GM12801 (cell line): ENCODE data around the gene CRIP1.

Source experiments
- TF ChIP-seq, protein P1 (sequence below): IDR thresholded peaks from one replicate; pipeline ENCODE4 v1.5.1; 2011; ENCODE audit warnings: control low read depth; ENCODE audit not compliant: insufficient read length; ENCODE audit errors: extremely low read depth

Gene CRIP1

GRCh38 chr14:105469456-105470349 lies 17.0 kb upstream of the CRIP1 start:
- TF ChIP-seq, protein P1, sequence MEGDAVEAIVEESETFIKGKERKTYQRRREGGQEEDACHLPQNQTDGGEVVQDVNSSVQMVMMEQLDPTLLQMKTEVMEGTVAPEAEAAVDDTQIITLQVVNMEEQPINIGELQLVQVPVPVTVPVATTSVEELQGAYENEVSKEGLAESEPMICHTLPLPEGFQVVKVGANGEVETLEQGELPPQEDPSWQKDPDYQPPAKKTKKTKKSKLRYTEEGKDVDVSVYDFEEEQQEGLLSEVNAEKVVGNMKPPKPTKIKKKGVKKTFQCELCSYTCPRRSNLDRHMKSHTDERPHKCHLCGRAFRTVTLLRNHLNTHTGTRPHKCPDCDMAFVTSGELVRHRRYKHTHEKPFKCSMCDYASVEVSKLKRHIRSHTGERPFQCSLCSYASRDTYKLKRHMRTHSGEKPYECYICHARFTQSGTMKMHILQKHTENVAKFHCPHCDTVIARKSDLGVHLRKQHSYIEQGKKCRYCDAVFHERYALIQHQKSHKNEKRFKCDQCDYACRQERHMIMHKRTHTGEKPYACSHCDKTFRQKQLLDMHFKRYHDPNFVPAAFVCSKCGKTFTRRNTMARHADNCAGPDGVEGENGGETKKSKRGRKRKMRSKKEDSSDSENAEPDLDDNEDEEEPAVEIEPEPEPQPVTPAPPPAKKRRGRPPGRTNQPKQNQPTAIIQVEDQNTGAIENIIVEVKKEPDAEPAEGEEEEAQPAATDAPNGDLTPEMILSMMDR, result no peak

DNA sequence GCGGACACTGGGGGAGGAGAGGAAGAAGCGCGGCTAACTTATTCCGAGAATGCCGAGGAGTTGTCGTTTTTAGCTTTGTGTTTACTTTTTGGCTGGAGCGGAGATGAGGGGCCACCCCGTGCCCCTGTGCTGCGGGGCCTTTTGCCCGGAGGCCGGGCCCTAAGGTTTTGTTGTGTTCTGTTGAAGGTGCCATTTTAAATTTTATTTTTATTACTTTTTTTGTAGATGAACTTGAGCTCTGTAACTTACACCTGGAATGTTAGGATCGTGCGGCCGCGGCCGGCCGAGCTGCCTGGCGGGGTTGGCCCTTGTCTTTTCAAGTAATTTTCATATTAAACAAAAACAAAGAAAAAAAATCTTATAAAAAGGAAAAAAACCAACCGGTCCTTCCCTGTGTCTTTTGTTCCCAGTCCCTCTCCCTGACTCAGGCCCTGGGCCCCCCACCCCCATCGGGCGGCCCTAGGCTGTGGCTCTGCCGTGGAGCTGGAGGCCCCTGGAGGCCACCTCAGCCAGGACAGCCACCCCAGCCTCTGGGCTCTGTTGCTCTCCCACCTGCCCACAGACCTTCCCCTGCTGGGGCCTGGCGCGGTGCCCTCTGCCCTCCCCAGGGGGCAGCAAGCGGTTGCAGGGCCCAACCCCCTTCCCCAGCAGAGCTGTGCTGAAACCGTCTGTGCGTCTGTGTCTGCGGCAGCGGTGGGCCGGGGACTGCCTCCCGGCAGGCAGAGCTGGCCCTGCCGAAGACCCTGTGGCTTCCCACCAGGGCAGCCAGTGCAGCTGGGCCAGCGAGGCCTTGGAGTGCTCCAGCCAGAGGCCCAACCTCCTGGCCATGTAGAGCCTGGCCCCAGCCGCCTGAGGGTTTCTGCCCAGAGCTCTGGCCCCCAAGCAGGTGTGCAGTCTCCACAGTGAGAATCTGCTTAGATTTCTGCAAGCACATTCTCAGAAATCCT lies 16.1 kb upstream of the CRIP1 start:
- TF ChIP-seq, protein P1, result no peak

- TF ChIP-seq, protein P1, result no peak
Measured at GRCh38 chr14:105471297-105471821, 15.3 kb upstream of the CRIP1 start.

DNA sequence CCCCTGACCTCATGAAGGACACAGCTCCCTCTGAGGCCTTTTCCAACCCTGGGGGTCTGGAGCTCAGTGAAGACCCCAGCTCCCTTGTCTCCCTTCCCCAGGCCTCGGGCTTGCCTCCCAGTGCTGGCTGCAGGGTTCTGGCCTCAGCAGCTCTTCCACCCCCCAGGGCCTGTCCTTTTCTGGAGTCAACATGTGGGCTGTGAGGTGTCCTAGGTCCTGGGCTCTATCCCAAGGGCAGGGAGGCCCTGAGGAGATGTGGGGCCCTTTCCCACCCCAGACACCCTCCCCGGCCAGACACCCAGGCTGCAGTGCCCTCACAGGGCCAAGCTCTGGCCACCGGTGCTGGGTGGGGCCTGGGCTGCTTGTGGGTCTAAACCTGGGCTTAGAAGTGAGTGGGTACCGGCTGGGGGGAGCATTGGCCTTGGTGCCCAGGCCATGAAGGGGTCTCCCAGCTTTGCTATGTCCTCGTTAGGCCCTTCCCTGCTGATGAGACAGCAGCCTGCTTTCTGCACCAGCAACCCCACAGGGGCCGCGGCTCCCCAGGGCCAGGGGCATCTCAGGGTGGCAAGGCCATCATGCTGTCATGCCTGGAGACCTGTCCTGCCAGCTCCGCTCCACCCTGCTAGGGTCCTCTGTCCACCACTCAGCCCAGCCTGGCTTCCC lies 14.7 kb upstream of the CRIP1 start:
- TF ChIP-seq, protein P1, result no peak

DNA sequence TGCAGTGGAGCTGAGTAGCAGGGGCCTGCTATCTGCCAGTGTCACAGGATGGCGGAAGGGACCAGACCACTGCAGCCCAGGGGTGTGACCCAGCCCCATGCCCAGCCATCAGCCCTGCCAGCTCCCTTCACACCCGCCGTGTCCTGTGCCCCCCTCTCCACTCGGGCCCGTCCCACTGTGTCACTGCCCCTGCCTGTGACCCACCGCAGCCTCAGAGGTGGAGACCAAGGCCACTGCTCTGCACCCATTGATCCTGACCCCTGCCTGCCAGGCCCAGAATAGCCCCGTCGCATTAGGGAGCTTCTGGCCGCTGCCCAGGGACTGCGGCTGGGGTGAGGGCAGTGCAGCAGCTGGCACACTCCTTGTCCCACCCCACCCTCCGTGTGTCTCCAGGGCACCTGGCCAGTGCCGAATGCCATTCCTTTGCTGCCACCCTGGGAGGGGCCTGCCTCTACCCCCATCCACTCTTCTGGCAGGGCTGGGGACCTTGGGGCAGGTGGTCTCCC lies 14.1 kb upstream of the CRIP1 start:
- TF ChIP-seq, protein P1, result no peak

- TF ChIP-seq, protein P1, result no peak
Measured at GRCh38 chr14:105473033-105473676, 13.5 kb upstream of the CRIP1 start.
